ENCODE data around the gene CYTH1. TPM values are rescaled to one million over a fixed set of nuclear protein-coding genes. Genes with fewer than 3 reads are reported as not detected.

CYTH1 gene
- total RNA-seq, 1 experiment from 2014 or later, result 9.7 TPM

DNA sequence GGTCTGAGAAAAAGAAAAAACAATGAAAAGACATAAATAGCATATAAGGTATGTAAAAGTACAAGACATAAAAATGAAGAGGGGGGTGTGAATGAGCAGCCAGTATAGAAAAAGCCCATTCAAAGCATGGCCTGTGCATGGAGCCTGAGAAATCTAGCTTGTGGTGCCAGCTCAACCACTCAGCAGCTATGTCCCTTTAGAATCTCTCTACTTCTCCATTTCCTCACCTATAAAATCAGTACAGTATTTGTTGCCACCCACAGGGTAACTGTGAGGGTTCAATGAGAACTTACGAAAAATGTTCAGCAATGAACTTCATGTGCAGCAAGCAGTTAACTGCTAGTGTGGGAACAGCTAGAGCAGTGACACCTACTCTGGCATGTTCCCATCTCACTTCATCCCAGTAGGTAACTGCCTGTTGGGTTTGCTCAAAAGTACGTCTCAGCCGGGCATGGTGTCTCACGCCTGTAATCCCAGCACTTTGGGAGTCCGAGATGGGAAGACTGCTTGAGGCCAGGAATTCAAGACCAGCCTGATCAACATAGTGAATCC is 15.3 kb downstream of the CYTH1 start:
- Histone ChIP-seq H3K27ac (ENCODE audit: insufficient read length, low read depth, low read length) (no peak overlapping the region), H3K79me1 (ENCODE audit: insufficient read depth, low read depth, low read length, poor library complexity, severe bottlenecking) (peaks cover 10% of the 10 kb centered on the region), H3K14ac (ENCODE audit: insufficient read depth, low read length) (no peak overlapping the region), H2BK12ac (ENCODE audit: insufficient read length, low read depth, low read length) (no peak overlapping the region), H3K9me3 (ENCODE audit: control insufficient read depth, low read depth, low read length) (no peaks in the 10 kb centered on the region), H3K4me1 (ENCODE audit: insufficient read depth, low read length) (no peaks in the 10 kb centered on the region), H3K23ac (ENCODE audit: insufficient read length, low read depth, low read length) (no peak overlapping the region), H2BK5ac (ENCODE audit: insufficient read length, low read length) (no peak overlapping the region), H3K23me2 (ENCODE audit: insufficient read length, low read depth, low read length, poor library complexity, severe bottlenecking) (no peaks in the 10 kb centered on the region), H2BK20ac (ENCODE audit: low read depth, low read length, poor library complexity, severe bottlenecking) (no peak overlapping the region), H3K9ac (ENCODE audit: extremely low read depth, insufficient read length, low read length) (no peak overlapping the region), H3K18ac (ENCODE audit: insufficient read length, low read depth, low read length) (no peak overlapping the region), H2AFZ (ENCODE audit: low read length) (no peak overlapping the region), H3K27me3 (ENCODE audit: insufficient read depth, low read length) (no peaks in the 10 kb centered on the region), H3K56ac (ENCODE audit: insufficient read length, low read depth, low read length) (no peak overlapping the region), H4K8ac (replicated peaks; ENCODE audit: insufficient read length, low read depth, low read length) (no peak overlapping the region), H2BK15ac (ENCODE audit: low read depth, low read length) (no peak overlapping the region), H3K4ac (ENCODE audit: low read depth, low read length) (no peak overlapping the region), H3K4me2 (ENCODE audit: insufficient read depth, insufficient read length, low read length) (no peak overlapping the region), H4K5ac (ENCODE audit: insufficient read length, low read depth, low read length) (no peak overlapping the region), H4K20me1 (ENCODE audit: control insufficient read depth, insufficient read depth, insufficient read length) (no peaks in the 10 kb centered on the region), H3T11ph (ENCODE audit: low read length) (no peak overlapping the region), H4K91ac (ENCODE audit: insufficient read length, low read depth, low read length) (no peak overlapping the region), H3K79me2 (ENCODE audit: insufficient read depth, low read length) (no peaks in the 10 kb centered on the region; the same call in 1 of the 2 replicates), H2AK5ac (ENCODE audit: insufficient read length, low read length) (no peak overlapping the region), H2BK120ac (ENCODE audit: low read depth, low read length, poor library complexity, severe bottlenecking) (no peak overlapping the region)
- Mint-ChIP-seq H3K36me3 (ENCODE audit: insufficient read depth in 1 of 3, low read depth in 3 of 3) (no peaks in the 10 kb centered on the region), H3K27me3 (ENCODE audit: low read depth) (no peaks in the 10 kb centered on the region), H3K4me3 (no peak overlapping the region), H3K9me3 (no peaks in the 10 kb centered on the region), H3K27ac (no peak overlapping the region), H3K4me1 (peaks cover 2 to 3% of the 10 kb centered on the region in 2 experiments; a peak in 2 of 4 replicates)
- no CpG with 5 or more reads among the region's 5 CpGs for WGBS (ENCODE audit: extremely low coverage, insufficient read length, low lambda C conversion rate)
- no peak for DNase-seq
- TF ChIP-seq, protein P1, sequence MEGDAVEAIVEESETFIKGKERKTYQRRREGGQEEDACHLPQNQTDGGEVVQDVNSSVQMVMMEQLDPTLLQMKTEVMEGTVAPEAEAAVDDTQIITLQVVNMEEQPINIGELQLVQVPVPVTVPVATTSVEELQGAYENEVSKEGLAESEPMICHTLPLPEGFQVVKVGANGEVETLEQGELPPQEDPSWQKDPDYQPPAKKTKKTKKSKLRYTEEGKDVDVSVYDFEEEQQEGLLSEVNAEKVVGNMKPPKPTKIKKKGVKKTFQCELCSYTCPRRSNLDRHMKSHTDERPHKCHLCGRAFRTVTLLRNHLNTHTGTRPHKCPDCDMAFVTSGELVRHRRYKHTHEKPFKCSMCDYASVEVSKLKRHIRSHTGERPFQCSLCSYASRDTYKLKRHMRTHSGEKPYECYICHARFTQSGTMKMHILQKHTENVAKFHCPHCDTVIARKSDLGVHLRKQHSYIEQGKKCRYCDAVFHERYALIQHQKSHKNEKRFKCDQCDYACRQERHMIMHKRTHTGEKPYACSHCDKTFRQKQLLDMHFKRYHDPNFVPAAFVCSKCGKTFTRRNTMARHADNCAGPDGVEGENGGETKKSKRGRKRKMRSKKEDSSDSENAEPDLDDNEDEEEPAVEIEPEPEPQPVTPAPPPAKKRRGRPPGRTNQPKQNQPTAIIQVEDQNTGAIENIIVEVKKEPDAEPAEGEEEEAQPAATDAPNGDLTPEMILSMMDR (conservative IDR thresholded peaks at IDR 0.05), result no peak
